AG04450 (cell line): ENCODE measurements around the gene CCDC40. TPM values are rescaled to one million over a fixed set of nuclear protein-coding genes. Genes with fewer than 3 reads are reported as not detected.

Source experiments
- CTCF ChIA-PET: fragments of 300-600, 350-600 bp; formaldehyde crosslinking; extraction: SDS; loops from one replicate; lab custom pipeline; 2022; ENCODE audit warnings: antibody characterized with exemption, inconsistent platforms; lab: Charles Lee
- POLR2A ChIA-PET: fragments of 350-600 bp; formaldehyde crosslinking; extraction: SDS; loops from one replicate; lab custom pipeline; 2021; ENCODE audit warnings: antibody characterized with exemption, inconsistent platforms; lab: Yijun Ruan, JAX
- DNase-seq: peaks from one replicate; pipeline ENCODE4 v3.0.0-alpha.2; 2011; ENCODE audit warnings: low read depth, low spot score
- H3K27ac ChIP-seq: one replicate; pipeline ENCODE4 v1.5.1; 2012; ENCODE audit warnings: low read depth, low read length, control low read depth
- H3K27me3 ChIP-seq: one replicate; pipeline ENCODE4 v1.6.0; 2012; ENCODE audit warnings: low read length; ENCODE audit not compliant: control insufficient read depth, insufficient read depth
- H3K4me3 ChIP-seq: 2 replicates; pipeline ENCODE4 v1.5.1; 2011; ENCODE audit warnings: mild to moderate bottlenecking, low read depth, low read length, control low read depth
- H3K9me3 ChIP-seq: 2 replicates; pipeline ENCODE4 v1.5.1; 2012; ENCODE audit warnings: low read length; ENCODE audit not compliant: control insufficient read depth, insufficient read depth
- CTCF ChIP-seq: IDR thresholded peaks from 2 replicates; pipeline ENCODE4 v1.5.1; 2011; ENCODE audit warnings: low read depth, low read length, control low read depth, inconsistent platforms
- polyA plus RNA-seq: library from polyadenylated mRNA; depleted of rRNA; stranded (reverse); fragments of >200 nt; gene quantifications from 2 replicates; pipeline ENCODE4 v1.2.3, GENCODE V29; 2011

The CCDC40 gene
- polyA plus RNA-seq, 1 experiment: 2.4 TPM

GRCh38 chr17:80026359-80027042 is 9.9 kb upstream of the CCDC40 start:
- no peak for DNase-seq
- Histone ChIP-seq H3K9me3 (no peaks in the 10 kb centered on the region; the same call in 1 of the 2 replicates), H3K27me3 (no peaks in the 10 kb centered on the region), H3K27ac (no peak overlapping the region), H3K4me3 (no peak overlapping the region)
- CTCF ChIA-PET: interaction anchor here (1.2 to 6.9 kb wide), 2 partner anchors 9 to 19 kb away, joined by 5 to 45 read pairs; no protein-coding TSS in a partner anchor
- TF ChIP-seq CTCF: no peak
- POLR2A ChIA-PET: interaction anchor here (0.6 kb wide), 1 partner anchor 1303 kb away, joined by 3 read pairs; no protein-coding TSS in a partner anchor

GRCh38 chr17:80027043-80027435 is 9.4 kb upstream of the CCDC40 start:
- CTCF ChIA-PET: interaction anchor here (1.2 to 6.9 kb wide), 2 partner anchors 9 to 20 kb away, joined by 5 to 45 read pairs; no protein-coding TSS in a partner anchor
- no peak overlapping the region for H3K4me3 ChIP-seq

GRCh38 chr17:80028030-80028429 is 8.4 kb upstream of the CCDC40 start:
- ChIA-PET POLR2A (no interaction called here), CTCF (interaction anchor here (1.2 to 6.9 kb wide), 2 partner anchors 10 to 21 kb away, joined by 5 to 45 read pairs; no protein-coding TSS in a partner anchor)

More at GRCh38 chr17:80027043-80027435, 9.4 kb upstream of the CCDC40 start:
- H3K27me3 ChIP-seq: no peaks in the 10 kb centered on the region
- no peak overlapping the region for H3K27ac ChIP-seq
- H3K9me3 ChIP-seq: no peaks in the 10 kb centered on the region; the same call in 1 of the 2 replicates
- no peak for DNase-seq
- POLR2A ChIA-PET: interaction anchor here (0.6 to 0.7 kb wide), 2 partner anchors 19 to 1303 kb away, joined by 3 to 6 read pairs; no protein-coding TSS in a partner anchor
- no peak for TF ChIP-seq CTCF

GRCh38 chr17:80029258-80029974 is 7.0 kb upstream of the CCDC40 start:
- no peak for TF ChIP-seq CTCF
- POLR2A ChIA-PET: no interaction called here
- DNase-seq: no peak
- Histone ChIP-seq H3K27me3 (no peaks in the 10 kb centered on the region), H3K9me3 (no peaks in the 10 kb centered on the region; the same call in 1 of the 2 replicates), H3K4me3 (peak overlapping the region; percentile 13), H3K27ac (peak overlapping the region; percentile 52)
- CTCF ChIA-PET: interaction anchor here (1.1 to 6.9 kb wide), 2 partner anchors 22 to 26 kb away, joined by 4 to 45 read pairs; no protein-coding TSS in a partner anchor

More at GRCh38 chr17:80028030-80028429, 8.4 kb upstream of the CCDC40 start:
- Histone ChIP-seq H3K9me3 (no peaks in the 10 kb centered on the region; the same call in 1 of the 2 replicates), H3K4me3 (no peak overlapping the region), H3K27me3 (no peaks in the 10 kb centered on the region), H3K27ac (no peak overlapping the region)
- no peak for TF ChIP-seq CTCF
- DNase-seq: no peak
